ENCODE results near the gene IL17B. TPM values are rescaled to one million over a fixed set of nuclear protein-coding genes. Genes with fewer than 3 reads are reported as not detected.

Gene IL17B
- total and polyA plus RNA-seq, 2 of the 13 experiments (the other 11 are each of a cell fraction or from before 2014, with no cell fraction given): 0.29 to 2.6 TPM

- Histone ChIP-seq H3K9me3 (ENCODE audit: low read length) (no peaks in the 10 kb centered on the region), H3K4me3 (replicated peaks in 1 of 3; ENCODE audit: insufficient read depth in 1 of 3, low read depth in 2 of 3, low read length in 3 of 3) (peak overlapping the region in 1 of 3 experiments; percentile 19; a peak in 1 of 6 replicates), H3K79me2 (ENCODE audit: insufficient read depth, low read length) (no peaks in the 10 kb centered on the region), H3K27ac (ENCODE audit: extremely low read length, insufficient read depth, low read length) (no peak overlapping the region), H3K4me2 (ENCODE audit: low read depth, low read length) (peak overlapping the region; percentile 9; the same call in 1 of the 2 replicates), H3K27me3 (ENCODE audit: control insufficient read depth in 1 of 2, insufficient read depth in 2 of 2, low read length in 2 of 2) (peaks cover 0 to 19% of the 10 kb centered on the region in 2 experiments; a peak in 2 of 5 replicates), H2AFZ (ENCODE audit: low read length) (no peak overlapping the region), H3K36me3 (replicated peaks in 1 of 2; ENCODE audit: control insufficient read depth in 1 of 2, insufficient read depth in 2 of 2, low read length in 2 of 2) (no peaks in the 10 kb centered on the region), H4K20me1 (ENCODE audit: insufficient read depth, low read length) (no peaks in the 10 kb centered on the region), H3K9ac (ENCODE audit: insufficient read depth, low read depth, low read length) (no peak overlapping the region), H3K4me1 (ENCODE audit: insufficient read depth, low read length) (peaks cover 83% of the 10 kb centered on the region)
- 23% methylated on average over 10 of the region's 11 CpGs for WGBS (ENCODE audit: low lambda C conversion rate)
- FAIRE-seq (no peak), ATAC-seq (peak; percentile 13), DNase-seq (ENCODE audit: low spot score) (no peak)
- intact Hi-C loops (cut with micrococcal nuclease; ENCODE audit: unreplicated experiment) (no loop called here), in situ Hi-C loops (cut with HindIII; ENCODE audit: extremely low pct_ligation_motif_present, low pct_unique_long_range_greater_than_20kb) (no loop called here)
- CTCF ChIA-PET (ENCODE audit: low intra/inter-chr PET ratio, low total read pairs): no interaction called here
- POLR2A ChIA-PET: interaction anchor here (1.0 kb wide), 1 partner anchor 13 kb away, joined by 5 read pairs; no protein-coding TSS in a partner anchor
- no TSS peak for BruUV-seq (replicated peaks)
- TF ChIP-seq ZMYM3 (CRISPR knock-in tag; IDR thresholded peaks at IDR 0.05): 0 out of 2 replicates have a peak, but pooled peaks have one; percentile 16
- no peak for TF ChIP-seq HOXA7 (CRISPR knock-in tag; IDR thresholded peaks at IDR 0.05)
- TF ChIP-seq ZBTB33 (CRISPR knock-in tag; IDR thresholded peaks at IDR 0.05): no peak
- 0 out of 2 replicates have a peak, but pooled peaks have one; percentile 21 for TF ChIP-seq PHF21A (CRISPR knock-in tag; IDR thresholded peaks at IDR 0.05)
- no peak for TF ChIP-seq ZNF512B (CRISPR knock-in tag; IDR thresholded peaks at IDR 0.05; ENCODE audit: borderline replicate concordance)
- TF ChIP-seq ZNF790 (CRISPR knock-in tag; IDR thresholded peaks at IDR 0.05; ENCODE audit: borderline replicate concordance): no peak
- no peak for TF ChIP-seq GMEB1 (CRISPR knock-in tag; IDR thresholded peaks at IDR 0.05; ENCODE audit: borderline replicate concordance)
- peak; percentile 43; the same call in 1 of the 2 replicates for TF ChIP-seq ZNF768 (CRISPR knock-in tag; IDR thresholded peaks at IDR 0.05)
- no peak for TF ChIP-seq STAG1 (CRISPR knock-in tag; IDR thresholded peaks at IDR 0.05)
- TF ChIP-seq ESRRA (CRISPR knock-in tag; IDR thresholded peaks at IDR 0.05; ENCODE audit: low read depth): 0 out of 2 replicates have a peak, but pooled peaks have one; percentile 25
- peak; percentile 71 for TF ChIP-seq HNF4A (CRISPR knock-in tag; IDR thresholded peaks at IDR 0.05)
- TF ChIP-seq ARNTL (CRISPR knock-in tag; IDR thresholded peaks at IDR 0.05): no peak
- 0 out of 2 replicates have a peak, but pooled peaks have one; percentile 7 for TF ChIP-seq ZNF383 (CRISPR knock-in tag; IDR thresholded peaks at IDR 0.05; ENCODE audit: borderline replicate concordance)
Observed at GRCh38 chr5:149407323-149408251, 28.5 kb upstream of the IL17B start.
